ENCODE measurements around the gene NAT9.

NAT9 gene

GRCh38 chr17:74795327-74796020 lies 19.3 kb upstream of the NAT9 start:
- H3K9me3 Mint-ChIP-seq, result no peaks in the 10 kb centered on the region
- H3K4me3 Mint-ChIP-seq, result no peak overlapping the region
- H3K36me3 Mint-ChIP-seq, result peaks cover 82% of the 10 kb centered on the region
- peaks cover 14% of the 10 kb centered on the region for H3K4me1 Mint-ChIP-seq
- no peak overlapping the region for H3K27ac Mint-ChIP-seq
- ATAC-seq, result no peak
- H3K27me3 Mint-ChIP-seq, result no peaks in the 10 kb centered on the region

- H3K27me3 Mint-ChIP-seq, result no peaks in the 10 kb centered on the region
- H3K9me3 Mint-ChIP-seq, result no peaks in the 10 kb centered on the region
- no peak overlapping the region for H3K27ac Mint-ChIP-seq
- H3K4me1 Mint-ChIP-seq, result peaks cover 17% of the 10 kb centered on the region
- no peak for ATAC-seq
- peaks cover 76% of the 10 kb centered on the region for H3K36me3 Mint-ChIP-seq
- no peak overlapping the region for H3K4me3 Mint-ChIP-seq
These were observed 16.5 kb upstream of the NAT9 start for GRCh38 chr17:74792586-74793105.

- no peak for ATAC-seq
- no peak overlapping the region for H3K27ac Mint-ChIP-seq
- no peak overlapping the region for H3K4me3 Mint-ChIP-seq
- peaks cover 63% of the 10 kb centered on the region for H3K36me3 Mint-ChIP-seq
- H3K9me3 Mint-ChIP-seq, result no peaks in the 10 kb centered on the region
- H3K4me1 Mint-ChIP-seq, result peaks cover 19% of the 10 kb centered on the region
- H3K27me3 Mint-ChIP-seq, result no peaks in the 10 kb centered on the region
These were observed 14.3 kb upstream of the NAT9 start for GRCh38 chr17:74790161-74791058.

DNA sequence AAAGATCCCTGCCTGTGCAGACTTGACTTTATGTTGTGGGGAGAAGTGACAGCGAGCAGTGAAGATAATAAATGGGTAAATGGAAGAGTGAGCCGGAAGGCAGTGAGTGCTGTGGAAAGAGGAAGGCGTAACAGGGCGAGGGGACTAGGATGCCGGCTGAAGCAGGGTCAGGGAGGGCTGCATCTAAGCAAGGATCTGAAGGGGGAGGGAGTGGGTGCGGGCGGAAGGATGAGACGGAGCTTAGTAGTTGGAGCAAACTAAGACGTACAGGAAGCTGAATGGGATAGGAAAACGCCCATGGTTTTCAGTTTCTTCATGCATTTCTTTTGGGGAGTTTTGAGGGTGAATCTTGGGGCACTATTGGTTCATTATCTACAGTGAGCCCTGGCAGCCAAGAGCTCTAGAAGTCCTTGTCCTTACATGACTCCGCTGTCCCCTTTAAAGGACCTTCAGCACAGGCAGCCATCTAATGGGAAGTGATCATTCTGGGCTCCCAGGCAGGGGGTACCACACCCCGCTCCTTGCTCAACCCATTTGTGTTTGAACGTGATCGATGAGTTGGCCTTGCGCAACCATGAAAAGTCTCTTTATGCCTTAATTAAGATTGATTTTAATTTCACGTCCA lies 10.4 kb upstream of the NAT9 start:
- ATAC-seq, result no peak
- no peak overlapping the region for H3K4me3 Mint-ChIP-seq
- peaks cover 50% of the 10 kb centered on the region for H3K36me3 Mint-ChIP-seq
- no peaks in the 10 kb centered on the region for H3K27me3 Mint-ChIP-seq
- H3K4me1 Mint-ChIP-seq, result peaks cover 42% of the 10 kb centered on the region
- no peaks in the 10 kb centered on the region for H3K9me3 Mint-ChIP-seq
- H3K27ac Mint-ChIP-seq, result no peak overlapping the region

DNA sequence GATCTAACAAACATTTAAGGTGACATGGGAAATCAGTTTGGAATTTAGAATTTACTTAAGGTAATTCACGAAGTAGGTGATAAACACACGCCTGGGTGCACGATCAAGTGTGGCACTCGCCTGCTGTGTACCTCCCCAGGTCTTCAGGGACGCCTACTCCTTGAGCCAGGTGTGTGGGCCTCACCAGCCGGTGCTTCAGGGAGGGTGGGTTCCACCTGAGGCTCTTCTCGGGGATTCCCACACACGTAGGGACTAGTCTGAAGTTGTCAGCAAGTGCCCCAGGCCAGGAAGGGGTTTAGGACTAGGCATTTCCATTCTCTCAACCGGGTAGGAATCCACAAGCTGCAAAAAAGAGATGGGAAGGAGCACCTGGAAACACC lies 9.8 kb upstream of the NAT9 start:
- no peak for ATAC-seq
- Mint-ChIP-seq H3K36me3 (peaks cover 47% of the 10 kb centered on the region), H3K9me3 (no peaks in the 10 kb centered on the region), H3K27ac (no peak overlapping the region), H3K27me3 (no peaks in the 10 kb centered on the region), H3K4me1 (peaks cover 42% of the 10 kb centered on the region), H3K4me3 (no peak overlapping the region)

- no peak for ATAC-seq
- Mint-ChIP-seq H3K27me3 (no peaks in the 10 kb centered on the region), H3K4me1 (peaks cover 42% of the 10 kb centered on the region), H3K4me3 (no peak overlapping the region), H3K27ac (peak overlapping the region; percentile 72), H3K9me3 (no peaks in the 10 kb centered on the region), H3K36me3 (peaks cover 41% of the 10 kb centered on the region)
These were observed 9.2 kb upstream of the NAT9 start for GRCh38 chr17:74785096-74785980.

DNA sequence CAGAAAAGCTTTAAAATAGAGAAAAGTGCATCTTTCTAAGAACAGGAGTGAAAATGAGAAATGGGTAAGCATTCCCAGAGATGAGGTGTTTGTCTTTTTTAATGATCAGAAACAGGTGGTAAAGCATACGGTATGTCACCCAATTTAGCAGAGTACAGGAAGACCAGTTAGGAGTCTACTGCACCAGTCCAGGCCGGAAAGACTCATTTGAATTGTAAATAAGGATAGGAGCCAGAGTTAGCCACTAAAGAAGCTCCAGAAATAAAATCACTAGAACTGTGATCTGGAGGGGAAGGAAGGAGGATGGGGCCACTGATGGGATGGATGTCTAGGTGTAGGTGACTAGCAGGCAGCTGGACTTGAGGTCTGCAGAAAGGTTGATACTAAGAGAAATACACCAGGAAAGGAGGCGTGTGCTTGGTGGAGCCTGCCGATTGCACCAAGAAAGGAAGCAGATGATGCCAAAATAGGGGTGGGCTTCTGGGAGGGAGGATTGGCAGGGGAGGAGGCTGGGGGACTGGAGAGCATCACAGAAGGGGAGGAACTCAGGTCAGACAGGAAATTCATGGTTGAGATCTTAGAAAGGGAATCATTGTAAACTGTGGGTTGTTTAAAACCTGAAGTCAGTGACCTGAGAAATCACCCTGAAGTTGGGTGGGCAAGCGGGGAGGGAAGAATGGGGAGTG lies 8.1 kb upstream of the NAT9 start:
- ATAC-seq, result no peak
- peak overlapping the region; percentile 72 for H3K27ac Mint-ChIP-seq

GRCh38 chr17:74782571-74782970 lies 6.4 kb upstream of the NAT9 start:
- Mint-ChIP-seq H3K27ac (no peak overlapping the region), H3K9me3 (no peaks in the 10 kb centered on the region), H3K4me1 (peaks cover 56% of the 10 kb centered on the region), H3K27me3 (no peaks in the 10 kb centered on the region), H3K4me3 (no peak overlapping the region), H3K36me3 (peaks cover 23% of the 10 kb centered on the region)
- no peak for ATAC-seq

More for the DNA sequence above, 8.1 kb upstream of the NAT9 start:
- Mint-ChIP-seq H3K27me3 (no peaks in the 10 kb centered on the region), H3K4me1 (peaks cover 51% of the 10 kb centered on the region), H3K36me3 (peaks cover 34% of the 10 kb centered on the region), H3K9me3 (no peaks in the 10 kb centered on the region), H3K4me3 (peak overlapping the region; percentile 55)

DNA sequence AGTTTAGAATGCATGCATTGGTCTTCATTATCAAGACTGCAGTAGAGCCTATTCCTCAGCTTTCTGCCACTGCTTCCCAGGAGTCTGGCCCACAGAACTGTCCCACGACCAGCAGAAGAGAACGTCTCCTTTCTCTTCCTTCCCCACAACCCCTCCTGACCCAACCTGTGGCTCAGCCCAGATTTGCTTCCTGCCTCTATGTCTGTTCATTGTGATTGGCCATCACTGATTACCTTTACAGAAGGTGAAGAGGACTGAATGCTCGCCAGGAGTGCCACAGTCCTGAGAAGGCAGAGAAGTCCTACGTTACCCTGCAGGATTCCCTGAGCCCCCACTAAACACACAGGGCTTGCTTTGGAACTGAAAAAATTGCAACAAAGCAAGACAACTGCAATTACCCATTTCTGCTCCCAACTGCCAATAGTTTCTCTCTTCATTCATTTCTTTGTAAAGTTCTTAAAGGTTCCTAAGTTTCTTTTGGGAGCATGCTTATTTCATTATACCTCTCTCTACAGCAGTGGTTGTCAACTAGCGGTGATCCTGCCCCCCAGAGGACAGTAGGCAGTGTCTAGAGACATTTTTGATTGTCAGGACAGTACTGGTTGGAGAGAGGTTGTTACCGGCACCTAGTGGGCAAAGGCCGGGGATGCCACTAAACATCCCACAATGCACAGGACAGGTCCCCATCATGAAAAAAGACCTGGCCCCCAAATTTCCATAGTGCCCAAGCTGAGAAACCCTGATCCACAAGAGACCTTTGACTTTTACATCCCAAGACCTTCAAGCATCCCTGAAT lies 4.5 kb upstream of the NAT9 start:
- Mint-ChIP-seq H3K27me3 (no peaks in the 10 kb centered on the region), H3K36me3 (peaks cover 23% of the 10 kb centered on the region), H3K27ac (peak overlapping the region; percentile 77), H3K4me1 (peaks cover 74% of the 10 kb centered on the region), H3K9me3 (no peaks in the 10 kb centered on the region), H3K4me3 (no peak overlapping the region)
- ATAC-seq, result no peak

DNA sequence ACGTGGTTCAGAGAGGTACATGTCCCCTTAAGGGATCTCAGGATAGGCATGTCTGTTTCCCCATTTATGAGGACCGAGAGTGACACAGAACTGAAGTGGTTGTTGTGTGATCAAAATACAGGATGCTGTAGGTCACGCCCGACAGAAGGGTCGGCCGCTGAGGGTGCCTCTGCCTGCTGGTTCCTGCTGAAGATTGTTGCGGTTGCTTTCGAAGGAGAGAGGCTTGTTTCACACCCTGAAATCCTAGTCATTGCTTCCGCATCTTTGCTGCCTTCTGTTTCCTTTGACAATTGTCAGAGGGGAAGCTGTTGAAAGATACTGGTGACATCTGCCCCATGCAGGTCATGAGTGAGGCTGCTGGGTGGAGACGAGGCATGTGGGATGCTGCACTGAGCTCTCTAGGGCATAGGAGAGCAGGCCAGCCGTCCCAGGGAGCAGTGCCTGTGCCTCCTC lies 3.8 kb upstream of the NAT9 start:
- Mint-ChIP-seq H3K27me3 (no peaks in the 10 kb centered on the region), H3K4me3 (peak overlapping the region; percentile 51), H3K4me1 (peaks cover 72% of the 10 kb centered on the region), H3K36me3 (peaks cover 19% of the 10 kb centered on the region), H3K27ac (peak overlapping the region; percentile 77), H3K9me3 (no peaks in the 10 kb centered on the region)
- ATAC-seq, result peak; percentile 91

- Mint-ChIP-seq H3K27me3 (no peaks in the 10 kb centered on the region), H3K9me3 (no peaks in the 10 kb centered on the region), H3K4me1 (peaks cover 68% of the 10 kb centered on the region), H3K4me3 (peak overlapping the region; percentile 51), H3K27ac (peak overlapping the region; percentile 77), H3K36me3 (peaks cover 14% of the 10 kb centered on the region)
- ATAC-seq, result no peak
These were observed 3.4 kb upstream of the NAT9 start for GRCh38 chr17:74779501-74779900.

DNA sequence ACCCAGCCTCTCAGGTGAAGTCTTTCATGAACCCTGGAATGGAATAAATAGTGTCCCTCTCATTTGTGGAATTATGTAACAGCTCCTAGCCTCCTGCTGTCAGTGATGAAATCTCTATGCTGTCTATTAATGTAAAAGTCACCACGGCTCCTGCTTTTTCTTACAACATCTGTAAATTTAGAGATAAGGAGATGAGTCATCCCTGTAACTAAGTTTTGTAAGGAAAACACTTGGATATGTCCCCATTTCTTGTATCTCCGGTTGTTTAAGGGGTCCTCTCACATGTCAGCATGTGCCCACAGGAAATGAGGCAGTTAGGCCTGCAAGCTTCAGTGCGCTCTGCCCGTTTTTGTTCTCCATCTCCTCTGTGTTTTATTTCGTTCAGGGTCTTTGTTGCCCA lies 2.8 kb upstream of the NAT9 start:
- no peak for ATAC-seq
- Mint-ChIP-seq H3K27me3 (no peaks in the 10 kb centered on the region), H3K9me3 (no peaks in the 10 kb centered on the region), H3K27ac (no peak overlapping the region), H3K4me3 (no peak overlapping the region), H3K36me3 (peaks cover 9% of the 10 kb centered on the region), H3K4me1 (peaks cover 64% of the 10 kb centered on the region)

DNA sequence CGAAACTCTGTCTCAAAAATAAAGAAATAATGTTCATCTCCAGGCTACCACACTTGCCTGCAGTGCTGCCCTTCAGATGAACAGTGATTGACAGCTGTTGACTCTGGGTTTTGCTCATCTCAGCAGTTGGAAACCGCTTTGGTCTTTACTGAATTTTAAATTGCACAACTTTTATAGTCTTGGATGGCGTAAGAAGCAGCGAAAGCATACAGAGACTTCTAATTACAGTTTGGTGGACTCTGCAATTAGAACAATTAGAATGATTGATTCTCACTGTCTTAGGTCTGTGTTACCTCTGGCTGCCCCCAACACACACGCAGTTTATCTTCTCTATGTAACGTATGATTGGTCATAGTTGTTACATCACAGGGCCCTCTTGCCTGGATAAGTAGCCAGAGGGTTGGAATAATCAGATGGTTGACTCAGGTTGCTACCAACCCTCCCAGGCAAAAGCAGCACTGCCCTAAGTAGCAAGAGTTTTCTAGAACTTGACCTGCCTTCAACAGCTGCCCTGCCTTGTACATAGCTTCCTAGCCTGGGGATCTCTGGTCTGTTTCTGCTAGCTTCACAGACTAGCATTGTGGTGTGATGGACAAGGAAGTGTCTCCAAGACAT lies 1.9 kb upstream of the NAT9 start:
- Mint-ChIP-seq H3K27ac (no peak overlapping the region), H3K27me3 (no peaks in the 10 kb centered on the region), H3K4me3 (no peak overlapping the region), H3K36me3 (peaks cover 14% of the 10 kb centered on the region), H3K4me1 (peaks cover 63% of the 10 kb centered on the region), H3K9me3 (no peaks in the 10 kb centered on the region)
- no peak for ATAC-seq
